HUES48 (cell line): ENCODE results near the gene TMEM169.
"Not testable (repeated sequence)": the region's sequence is repeated elsewhere in the genome, so short reads cannot be mapped to it uniquely, and the experiment has no call there.

Experiments used
- H3K27ac ChIP-seq: one replicate; pipeline ENCODE4 v1.7.0; 2013; ENCODE audit warnings: low read depth, low read length, inconsistent platforms
- H3K27me3 ChIP-seq: 2 replicates; pipeline ENCODE4 v1.6.1; 2013; ENCODE audit warnings: mild to moderate bottlenecking, low read length; ENCODE audit not compliant: control insufficient read depth, insufficient read depth
- H3K36me3 ChIP-seq: 2 replicates; pipeline ENCODE4 v1.6.1; 2013; ENCODE audit warnings: low read length; ENCODE audit not compliant: control insufficient read depth, insufficient read depth
- H3K4me1 ChIP-seq: 2 replicates; pipeline ENCODE4 v1.6.1; 2013; ENCODE audit warnings: mild to moderate bottlenecking, low read length; ENCODE audit not compliant: control insufficient read depth, insufficient read depth
- H3K4me3 ChIP-seq: 2 replicates; pipeline ENCODE4 v1.5.1; 2013; ENCODE audit warnings: mild to moderate bottlenecking, low read depth, low read length
- H3K9ac ChIP-seq: 2 replicates; pipeline ENCODE4 v1.6.1; 2013; ENCODE audit warnings: mild to moderate bottlenecking, low read depth, low read length, moderate library complexity
- H3K9me3 ChIP-seq: 2 replicates; pipeline ENCODE4 v1.6.1; 2013; ENCODE audit warnings: low read length; ENCODE audit not compliant: control insufficient read depth, insufficient read depth

TMEM169 gene

DNA sequence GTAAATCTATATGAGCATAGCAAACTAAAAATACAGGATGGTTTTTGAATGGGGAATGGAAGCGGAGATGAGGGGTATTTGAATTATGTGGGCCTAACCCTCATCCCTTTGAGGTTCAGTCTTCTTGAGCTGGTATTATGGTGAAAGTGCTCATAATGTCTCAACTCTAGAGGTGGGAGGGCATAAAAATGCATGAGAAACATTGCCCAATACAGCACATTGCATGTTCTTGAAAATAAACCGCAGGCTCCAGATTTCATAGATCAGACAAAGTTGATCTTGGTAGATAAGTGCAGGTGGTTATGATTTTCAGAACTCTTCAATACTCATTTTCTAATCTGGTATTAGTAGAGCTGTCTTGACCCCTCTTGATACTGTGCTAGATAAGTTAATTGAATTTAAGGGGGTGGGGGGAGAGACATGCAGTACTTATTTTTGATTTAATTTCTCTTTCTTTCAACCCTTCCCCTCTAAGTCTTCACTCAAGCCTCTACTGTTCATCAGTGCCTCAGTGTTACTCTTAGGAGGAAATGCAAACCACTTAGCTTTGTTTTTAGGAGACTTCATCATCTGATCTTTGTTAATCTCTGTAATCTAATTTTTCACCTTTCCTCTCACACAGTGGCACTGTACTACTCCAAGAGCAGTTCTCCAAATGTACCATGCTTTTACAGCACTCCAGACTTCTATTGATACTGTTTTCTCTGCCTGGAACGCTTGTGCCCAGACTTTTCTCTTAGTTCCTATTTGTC lies 49.6 kb downstream of the TMEM169 start:
- H3K9ac ChIP-seq, result no peak overlapping the region
- no peaks in the 10 kb centered on the region for H3K27me3 ChIP-seq
- peaks cover 99% of the 10 kb centered on the region for H3K36me3 ChIP-seq
- H3K4me3 ChIP-seq, result no peak overlapping the region
- no peaks in the 10 kb centered on the region for H3K4me1 ChIP-seq
- H3K9me3 ChIP-seq, result no peaks in the 10 kb centered on the region
- no peak overlapping the region for H3K27ac ChIP-seq

DNA sequence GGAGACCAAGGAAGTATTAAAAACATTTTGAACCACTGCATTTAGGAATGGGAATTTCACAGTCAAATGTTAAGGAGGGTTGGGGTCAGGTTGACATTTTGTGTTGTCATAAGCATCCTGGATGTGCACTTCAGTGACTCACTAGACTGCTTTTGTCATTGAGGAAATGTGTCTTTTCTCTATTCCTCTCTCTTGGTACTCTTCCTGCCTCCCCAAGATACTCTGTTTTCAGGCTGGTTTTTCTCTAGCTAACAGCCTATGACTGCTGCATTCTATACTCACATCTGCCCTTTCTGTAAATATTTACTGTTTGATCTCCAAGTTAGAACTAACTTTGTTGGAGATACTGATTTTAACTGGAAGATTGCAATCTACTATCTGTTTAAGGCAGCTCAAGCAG lies 50.9 kb downstream of the TMEM169 start:
- Histone ChIP-seq H3K9me3 (no peaks in the 10 kb centered on the region), H3K9ac (no peak overlapping the region), H3K27ac (no peak overlapping the region), H3K36me3 (peaks cover 99% of the 10 kb centered on the region), H3K4me3 (no peak overlapping the region), H3K27me3 (no peaks in the 10 kb centered on the region), H3K4me1 (no peaks in the 10 kb centered on the region)

DNA sequence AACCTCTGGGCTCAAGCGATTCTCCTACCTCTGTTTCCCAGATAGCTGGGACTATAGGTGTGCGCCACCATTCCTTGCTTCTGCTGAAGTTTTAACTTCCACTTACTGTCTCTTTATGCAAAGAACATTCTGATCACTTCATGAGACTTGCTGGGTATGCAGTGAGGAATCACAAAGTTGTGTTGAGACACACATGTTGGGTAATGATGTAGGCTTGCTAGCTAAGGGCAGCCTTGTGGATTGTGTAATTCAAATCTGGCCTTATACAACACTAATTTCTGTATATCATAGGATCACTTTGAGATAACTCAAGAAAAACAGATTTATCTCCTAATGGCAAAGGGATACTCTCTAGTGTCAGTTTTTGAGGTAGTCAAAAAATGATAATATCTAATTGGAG lies 51.7 kb downstream of the TMEM169 start:
- H3K27ac ChIP-seq, result no peak overlapping the region
- peaks cover 99% of the 10 kb centered on the region for H3K36me3 ChIP-seq

DNA sequence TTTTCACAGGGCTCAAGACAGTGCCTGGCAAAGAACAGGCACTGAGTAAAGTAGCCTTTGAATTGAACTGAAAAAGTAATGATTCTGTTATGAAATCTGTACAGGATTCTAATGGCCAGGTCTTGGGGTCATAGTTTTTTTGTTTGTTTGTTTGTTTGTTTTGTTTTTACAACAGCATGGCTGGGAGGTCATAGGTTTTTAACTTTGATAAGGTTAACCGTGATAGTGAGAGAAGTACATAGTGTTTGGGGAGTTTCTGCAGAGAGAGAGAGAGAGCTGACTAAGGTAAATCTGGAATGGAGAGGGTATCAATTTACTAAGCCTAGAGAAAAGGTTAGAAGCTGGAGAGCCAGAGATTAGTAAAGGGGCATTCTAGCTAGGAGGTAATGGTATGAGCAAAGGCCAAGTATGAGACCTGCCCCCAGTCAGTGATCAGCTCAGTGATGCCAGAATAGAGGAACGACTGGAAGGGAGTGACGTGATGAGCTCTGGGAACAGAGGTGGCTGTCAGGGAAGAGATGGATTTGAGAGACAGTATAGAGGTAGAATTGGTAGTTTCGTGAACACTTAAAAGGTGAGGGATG lies 53.3 kb downstream of the TMEM169 start:
- no peaks in the 10 kb centered on the region for H3K27me3 ChIP-seq
- H3K27ac ChIP-seq, result no peak overlapping the region
- H3K9me3 ChIP-seq, result no peaks in the 10 kb centered on the region
- H3K4me1 ChIP-seq, result no peaks in the 10 kb centered on the region
- H3K9ac ChIP-seq, result no peak overlapping the region
- H3K4me3 ChIP-seq, result no peak overlapping the region
- H3K36me3 ChIP-seq, result peaks cover 100% of the 10 kb centered on the region

More for the DNA sequence above, 51.7 kb downstream of the TMEM169 start:
- Histone ChIP-seq H3K9ac (no peak overlapping the region), H3K4me1 (no peaks in the 10 kb centered on the region), H3K27me3 (no peaks in the 10 kb centered on the region), H3K9me3 (no peaks in the 10 kb centered on the region), H3K4me3 (no peak overlapping the region)

DNA sequence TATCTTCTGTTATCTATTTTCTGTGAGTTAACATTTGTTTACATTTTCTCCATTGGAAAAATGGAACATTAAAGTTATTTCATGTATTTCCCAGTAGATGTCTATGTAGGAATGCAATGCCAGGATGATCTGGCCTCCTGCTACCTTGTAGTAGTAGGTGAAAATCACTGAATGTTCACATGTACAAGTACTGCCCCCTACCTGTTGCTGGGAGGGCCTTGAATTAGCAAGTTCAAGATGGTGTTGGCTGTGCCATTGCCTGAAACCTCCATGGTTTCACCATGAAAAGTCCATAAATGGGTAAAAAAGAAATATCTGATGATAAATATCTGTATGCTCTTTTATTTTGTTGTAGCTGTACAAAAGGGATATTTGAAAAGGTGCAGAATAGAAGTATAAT lies 58.2 kb downstream of the TMEM169 start:
- Histone ChIP-seq H3K4me3 (no peak overlapping the region), H3K27ac (no peak overlapping the region), H3K9ac (no peak overlapping the region), H3K4me1 (no peaks in the 10 kb centered on the region), H3K36me3 (peaks cover 99% of the 10 kb centered on the region), H3K9me3 (no peaks in the 10 kb centered on the region), H3K27me3 (no peaks in the 10 kb centered on the region)

DNA sequence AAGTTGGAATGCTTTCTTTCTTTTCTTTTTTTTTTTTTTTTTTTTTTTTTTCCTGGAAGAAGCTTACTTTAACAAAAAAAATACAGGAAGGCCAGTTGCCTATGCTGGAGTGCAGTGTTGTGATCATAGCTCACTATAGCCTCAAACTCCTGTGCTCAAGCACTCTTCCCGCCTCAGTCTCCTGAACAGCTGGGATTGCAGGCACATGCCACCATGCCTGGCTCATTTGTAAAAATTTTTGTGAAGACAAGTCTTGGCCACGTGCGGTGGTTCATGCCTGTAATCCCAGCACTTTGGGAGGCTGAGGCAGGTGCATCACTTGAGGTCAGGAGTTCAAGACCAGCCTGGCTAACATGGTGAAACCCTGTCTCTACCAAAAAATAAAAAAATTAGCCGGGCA lies 59.8 kb downstream of the TMEM169 start:
- not testable (repeated sequence) for H3K4me3 ChIP-seq, H3K9ac ChIP-seq, H3K4me1 ChIP-seq, H3K9me3 ChIP-seq, H3K27ac ChIP-seq, H3K27me3 ChIP-seq
- H3K36me3 ChIP-seq, result peaks cover 99% of the 10 kb centered on the region

DNA sequence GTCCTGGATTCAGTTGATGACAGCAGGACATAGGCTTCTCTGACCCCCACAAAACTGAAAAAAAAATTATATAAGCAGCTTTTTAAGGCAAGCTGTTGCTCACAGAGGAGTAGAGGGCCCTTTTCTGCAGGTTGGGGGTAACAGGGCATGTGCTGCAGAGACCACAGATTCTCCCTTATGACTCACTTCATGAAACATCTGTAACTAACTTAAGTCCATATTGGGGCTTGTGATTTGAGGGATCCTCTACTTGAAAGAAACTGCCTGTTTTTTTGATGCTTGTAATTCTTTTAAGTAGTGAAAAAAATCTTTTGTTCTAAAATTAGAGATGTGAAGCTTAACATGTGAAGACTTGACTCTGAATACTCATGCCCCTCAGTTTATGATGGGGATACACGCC lies 60.8 kb downstream of the TMEM169 start:
- H3K9ac ChIP-seq, result no peak overlapping the region
- no peak overlapping the region for H3K27ac ChIP-seq
- no peak overlapping the region for H3K4me3 ChIP-seq
- H3K27me3 ChIP-seq, result no peaks in the 10 kb centered on the region
- H3K4me1 ChIP-seq, result peaks cover 10% of the 10 kb centered on the region; the same call in 1 of the 2 replicates
- H3K9me3 ChIP-seq, result no peaks in the 10 kb centered on the region
- H3K36me3 ChIP-seq, result peaks cover 99% of the 10 kb centered on the region

DNA sequence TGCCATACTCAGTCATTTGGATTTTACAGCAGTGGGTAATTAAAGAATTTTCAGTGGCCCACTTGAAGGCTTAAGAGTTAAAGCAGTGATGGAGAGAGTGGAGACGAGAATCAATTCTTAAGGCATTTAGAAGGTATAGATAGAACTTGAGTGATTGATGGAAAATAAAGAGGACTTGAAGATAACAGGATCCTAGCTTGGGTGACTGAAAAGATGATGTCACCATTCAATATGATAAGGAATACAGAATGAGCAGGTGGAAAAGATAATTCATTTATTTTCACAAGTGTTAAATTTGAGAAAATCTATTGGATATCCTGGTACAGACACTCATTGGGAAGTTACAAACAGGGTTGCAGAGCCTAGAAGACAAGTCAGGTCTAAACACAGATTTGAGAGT lies 62.7 kb downstream of the TMEM169 start:
- Histone ChIP-seq H3K36me3 (peaks cover 99% of the 10 kb centered on the region), H3K27me3 (no peaks in the 10 kb centered on the region), H3K4me3 (no peak overlapping the region), H3K9me3 (no peaks in the 10 kb centered on the region), H3K9ac (no peak overlapping the region), H3K27ac (no peak overlapping the region), H3K4me1 (peaks cover 10% of the 10 kb centered on the region; the same call in 1 of the 2 replicates)

DNA sequence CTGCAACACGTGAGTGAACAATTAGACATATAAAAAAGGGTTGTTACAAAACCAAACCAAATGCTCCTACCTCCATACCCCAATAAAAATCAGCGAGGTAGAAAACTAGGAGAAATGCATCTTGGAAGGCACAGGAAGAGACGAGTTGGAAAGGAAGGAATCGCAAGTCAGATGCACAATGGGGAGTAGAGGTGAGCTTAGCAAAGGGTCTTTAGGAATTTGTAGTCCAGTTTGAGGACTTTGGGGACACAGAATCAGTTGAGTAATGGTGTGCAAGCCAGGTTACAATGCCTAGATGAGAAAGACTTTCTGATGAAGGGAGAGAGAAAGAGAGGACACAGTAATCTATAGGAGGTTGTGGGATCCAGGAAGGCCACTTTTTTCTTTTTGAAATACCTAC lies 63.1 kb downstream of the TMEM169 start:
- no peak overlapping the region for H3K4me3 ChIP-seq
- H3K4me1 ChIP-seq, result peaks cover 10% of the 10 kb centered on the region; the same call in 1 of the 2 replicates
- H3K36me3 ChIP-seq, result peaks cover 99% of the 10 kb centered on the region
- no peak overlapping the region for H3K9ac ChIP-seq
- no peak overlapping the region for H3K27ac ChIP-seq
- no peaks in the 10 kb centered on the region for H3K27me3 ChIP-seq
- H3K9me3 ChIP-seq, result no peaks in the 10 kb centered on the region

DNA sequence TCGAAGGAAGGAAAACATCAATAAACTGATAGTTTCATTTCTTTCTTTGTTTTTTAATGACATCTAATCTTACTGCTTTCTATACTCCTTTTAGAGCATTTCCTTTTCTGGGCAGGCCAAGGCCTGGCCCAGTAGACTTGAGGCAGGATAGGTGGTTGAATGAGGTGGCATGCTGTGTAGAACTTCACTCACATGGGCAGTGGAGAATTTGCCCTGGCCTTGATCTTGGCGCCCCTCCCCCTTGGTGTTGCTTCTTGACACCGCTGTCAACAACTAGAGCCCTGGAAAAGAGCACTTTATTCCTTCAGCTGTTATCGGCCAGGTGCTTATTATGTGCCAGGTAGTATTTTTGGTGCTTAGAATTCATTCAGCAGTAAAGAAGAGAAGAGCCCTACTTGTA lies 64.9 kb downstream of the TMEM169 start:
- H3K9ac ChIP-seq, result no peak overlapping the region
- H3K4me3 ChIP-seq, result no peak overlapping the region
- H3K9me3 ChIP-seq, result no peaks in the 10 kb centered on the region
- H3K36me3 ChIP-seq, result peaks cover 99% of the 10 kb centered on the region
- H3K4me1 ChIP-seq, result peaks cover 10% of the 10 kb centered on the region; the same call in 1 of the 2 replicates
- no peaks in the 10 kb centered on the region for H3K27me3 ChIP-seq
- H3K27ac ChIP-seq, result no peak overlapping the region
